Type B pancreatic cell (in vitro differentiated cells): Measurements from ENCODE around the gene ARL8A. TPM values are rescaled to one million over a fixed set of nuclear protein-coding genes. Genes with fewer than 3 reads are reported as not detected.

ENCODE experiments used
- DNase-seq: peaks from one replicate; pipeline ENCODE4 v3.0.0; 2021; ENCODE audit warnings: mixed read lengths; ENCODE audit not compliant: unreplicated experiment; ENCODE audit errors: extremely low spot score
- H3K27ac Mint-ChIP-seq: 2 replicates; pipeline ENCODE4 v1.8.0; 2021; ENCODE audit warnings: mild to moderate bottlenecking, mixed read lengths
- H3K27me3 Mint-ChIP-seq: 2 replicates; pipeline ENCODE4 v1.8.0; 2021; ENCODE audit warnings: mixed read lengths
- H3K36me3 Mint-ChIP-seq: 2 replicates; pipeline ENCODE4 v1.8.0; 2021; ENCODE audit warnings: mixed read lengths
- H3K4me1 Mint-ChIP-seq: one replicate; pipeline ENCODE4 v1.8.0; 2021; ENCODE audit warnings: mixed read lengths; ENCODE audit not compliant: unreplicated experiment
- H3K4me3 Mint-ChIP-seq: 2 replicates; pipeline ENCODE4 v1.8.0; 2021; ENCODE audit warnings: mild to moderate bottlenecking, mixed read lengths
- H3K9me3 Mint-ChIP-seq: 2 replicates; pipeline ENCODE4 v1.8.0; 2021; ENCODE audit warnings: mixed read lengths
- total RNA-seq: library from RNA; stranded (reverse); gene quantifications from 2 replicates; pipeline ENCODE4 v1.2.1, GENCODE V29; 2021; ENCODE audit warnings: low replicate concordance
- TF ChIP-seq, protein P1 (sequence below): fragments of 200-600 bp; sonication (generic); conservative IDR thresholded peaks from 2 replicates; pipeline ENCODE4 v1.5.0; 2021; ENCODE audit warnings: antibody characterized with exemption, mild to moderate bottlenecking

ARL8A gene
- total RNA-seq, 1 donor from 2014 or later, result 58.6 TPM

DNA sequence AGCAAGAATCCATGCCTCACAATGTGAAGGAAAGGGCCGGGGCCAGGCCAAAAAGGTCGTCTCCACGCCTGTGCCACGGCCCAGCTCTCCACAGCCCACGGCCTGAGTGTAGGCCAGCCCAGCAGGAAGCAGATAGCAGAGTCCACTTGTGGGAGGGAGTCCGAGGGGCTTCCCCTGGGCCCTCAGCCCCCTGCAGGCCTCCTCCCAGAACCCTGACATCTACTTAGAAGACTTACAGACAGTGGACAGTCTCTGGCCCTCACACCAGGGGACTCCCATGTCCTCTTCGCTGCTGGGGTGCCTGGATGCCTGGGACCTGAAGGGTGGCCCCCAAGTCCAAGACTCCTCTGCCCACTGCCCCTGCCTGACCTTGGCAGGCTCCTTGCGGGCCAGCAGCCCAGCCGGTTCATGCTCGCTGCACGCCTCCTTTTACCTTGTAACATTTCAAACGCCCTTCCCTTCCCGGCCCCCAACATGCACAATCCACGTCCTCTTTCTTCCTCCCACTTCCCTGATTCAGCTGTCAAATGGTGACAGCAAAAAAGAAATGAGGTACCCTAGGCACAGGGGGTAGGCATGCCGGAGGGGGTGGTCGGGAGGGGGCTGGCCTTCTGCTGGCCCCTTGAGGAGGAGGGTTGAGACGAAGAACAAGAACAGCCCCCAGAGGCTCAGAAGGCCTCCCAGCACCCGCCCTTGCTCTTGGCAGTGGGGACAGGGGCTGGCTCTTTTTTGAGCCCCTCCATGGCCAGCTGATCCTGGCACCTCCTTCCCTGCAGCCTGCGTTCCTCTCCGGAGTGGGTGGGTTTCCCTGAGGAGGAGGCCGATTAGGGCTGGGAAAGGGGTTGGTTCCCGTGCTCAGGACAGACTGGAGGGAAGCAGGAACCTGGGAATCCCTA, 16.9 kb upstream of the ARL8A start:
- TF ChIP-seq, protein P1, sequence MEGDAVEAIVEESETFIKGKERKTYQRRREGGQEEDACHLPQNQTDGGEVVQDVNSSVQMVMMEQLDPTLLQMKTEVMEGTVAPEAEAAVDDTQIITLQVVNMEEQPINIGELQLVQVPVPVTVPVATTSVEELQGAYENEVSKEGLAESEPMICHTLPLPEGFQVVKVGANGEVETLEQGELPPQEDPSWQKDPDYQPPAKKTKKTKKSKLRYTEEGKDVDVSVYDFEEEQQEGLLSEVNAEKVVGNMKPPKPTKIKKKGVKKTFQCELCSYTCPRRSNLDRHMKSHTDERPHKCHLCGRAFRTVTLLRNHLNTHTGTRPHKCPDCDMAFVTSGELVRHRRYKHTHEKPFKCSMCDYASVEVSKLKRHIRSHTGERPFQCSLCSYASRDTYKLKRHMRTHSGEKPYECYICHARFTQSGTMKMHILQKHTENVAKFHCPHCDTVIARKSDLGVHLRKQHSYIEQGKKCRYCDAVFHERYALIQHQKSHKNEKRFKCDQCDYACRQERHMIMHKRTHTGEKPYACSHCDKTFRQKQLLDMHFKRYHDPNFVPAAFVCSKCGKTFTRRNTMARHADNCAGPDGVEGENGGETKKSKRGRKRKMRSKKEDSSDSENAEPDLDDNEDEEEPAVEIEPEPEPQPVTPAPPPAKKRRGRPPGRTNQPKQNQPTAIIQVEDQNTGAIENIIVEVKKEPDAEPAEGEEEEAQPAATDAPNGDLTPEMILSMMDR, result no peak
- H3K4me1 Mint-ChIP-seq, result peaks cover 9% of the 10 kb centered on the region
- no peak overlapping the region for H3K4me3 Mint-ChIP-seq
- H3K27me3 Mint-ChIP-seq, result no peaks in the 10 kb centered on the region
- no peaks in the 10 kb centered on the region for H3K36me3 Mint-ChIP-seq
- no peaks in the 10 kb centered on the region for H3K9me3 Mint-ChIP-seq
- no peak for DNase-seq
- no peak overlapping the region for H3K27ac Mint-ChIP-seq

DNA sequence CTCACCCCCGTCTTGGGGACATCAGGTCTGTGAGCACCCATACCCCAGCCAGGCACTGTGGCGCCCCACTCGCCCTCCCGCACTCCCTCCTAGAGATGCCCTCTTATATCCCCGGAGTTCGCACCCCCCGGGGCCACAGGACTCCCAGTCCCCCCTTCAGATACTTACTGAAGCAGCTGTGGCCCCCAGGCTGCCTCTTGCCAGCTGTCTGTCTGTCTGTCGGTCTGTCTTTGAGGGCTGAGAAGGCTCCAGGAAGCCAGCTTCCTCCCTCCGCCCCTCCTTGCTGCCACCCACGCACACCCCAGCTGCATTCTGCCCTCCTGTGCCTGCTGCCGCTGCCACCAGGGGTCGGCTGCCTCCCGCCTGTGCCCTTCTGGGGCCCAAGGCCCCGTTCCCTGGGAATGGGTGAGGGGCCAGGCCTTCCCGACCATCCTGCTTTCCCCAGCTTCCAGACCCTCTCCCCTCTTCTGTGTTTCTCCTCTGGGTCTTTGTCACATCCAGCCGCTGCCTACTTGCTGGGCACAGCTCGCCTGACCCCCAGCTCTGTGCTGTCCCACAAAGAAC, 15.9 kb upstream of the ARL8A start, which contains the start of gene PTPN7:
PTPN7 (minus strand) TSS at position 226 of the 564 bp plus-strand sequence. CDS start 1,200 bp downstream, outside the sequence.
- H3K36me3 Mint-ChIP-seq, result no peaks in the 10 kb centered on the region
- H3K4me1 Mint-ChIP-seq, result peaks cover 9% of the 10 kb centered on the region
- H3K4me3 Mint-ChIP-seq, result no peak within 1 kb of the TSS
- TF ChIP-seq, protein P1, result no peak
- no peaks in the 10 kb centered on the region for H3K27me3 Mint-ChIP-seq
- no peak within 1 kb of the TSS for H3K27ac Mint-ChIP-seq
- no peaks in the 10 kb centered on the region for H3K9me3 Mint-ChIP-seq
- no peak for DNase-seq

DNA sequence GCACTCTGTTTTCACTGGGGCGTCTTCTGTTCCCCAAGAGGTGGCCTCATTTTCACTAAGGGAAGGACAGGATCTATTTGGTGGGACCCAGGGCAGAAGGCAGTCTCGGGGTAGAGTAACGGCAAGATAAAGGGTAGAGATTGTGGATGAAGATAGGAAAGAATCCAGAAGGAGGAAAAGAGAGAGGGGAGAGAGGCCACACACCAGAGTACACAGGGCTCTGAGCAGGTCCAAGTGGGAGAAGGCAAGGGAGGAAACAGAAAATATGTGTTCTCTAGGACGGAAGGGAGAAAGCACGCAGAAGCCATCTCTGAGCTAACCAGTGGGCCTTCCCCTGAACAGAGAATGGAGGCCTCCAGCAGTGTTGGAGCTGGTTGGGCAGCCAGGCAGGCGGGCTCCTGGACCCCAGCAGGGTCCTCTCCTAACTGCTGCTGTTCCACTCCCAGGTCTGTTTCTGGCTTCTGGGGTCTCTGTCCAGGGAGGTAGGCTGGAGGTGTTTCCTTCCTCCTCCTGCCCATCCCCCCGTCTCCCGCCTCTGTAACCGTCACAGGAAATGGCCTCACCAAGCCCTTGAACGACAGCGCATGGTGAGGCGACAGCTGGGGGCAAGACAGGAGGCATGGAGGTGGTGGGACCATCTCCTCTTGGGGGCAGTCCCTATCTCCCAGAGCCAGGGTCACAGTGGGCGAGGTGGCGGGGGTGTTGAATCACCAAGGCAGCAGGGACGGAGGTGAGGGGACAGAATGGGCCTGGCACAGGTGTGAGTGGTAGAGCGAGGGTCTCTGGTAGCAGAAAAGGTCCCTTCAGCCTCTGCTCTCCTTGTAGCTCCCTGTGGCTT, 15.2 kb upstream of the ARL8A start:
- no peaks in the 10 kb centered on the region for H3K36me3 Mint-ChIP-seq
- H3K4me1 Mint-ChIP-seq, result peaks cover 16% of the 10 kb centered on the region
- TF ChIP-seq, protein P1, result no peak
- no peak overlapping the region for H3K27ac Mint-ChIP-seq
- no peak overlapping the region for H3K4me3 Mint-ChIP-seq
- DNase-seq, result no peak
- peaks cover 3% of the 10 kb centered on the region for H3K27me3 Mint-ChIP-seq
- H3K9me3 Mint-ChIP-seq, result no peaks in the 10 kb centered on the region

DNA sequence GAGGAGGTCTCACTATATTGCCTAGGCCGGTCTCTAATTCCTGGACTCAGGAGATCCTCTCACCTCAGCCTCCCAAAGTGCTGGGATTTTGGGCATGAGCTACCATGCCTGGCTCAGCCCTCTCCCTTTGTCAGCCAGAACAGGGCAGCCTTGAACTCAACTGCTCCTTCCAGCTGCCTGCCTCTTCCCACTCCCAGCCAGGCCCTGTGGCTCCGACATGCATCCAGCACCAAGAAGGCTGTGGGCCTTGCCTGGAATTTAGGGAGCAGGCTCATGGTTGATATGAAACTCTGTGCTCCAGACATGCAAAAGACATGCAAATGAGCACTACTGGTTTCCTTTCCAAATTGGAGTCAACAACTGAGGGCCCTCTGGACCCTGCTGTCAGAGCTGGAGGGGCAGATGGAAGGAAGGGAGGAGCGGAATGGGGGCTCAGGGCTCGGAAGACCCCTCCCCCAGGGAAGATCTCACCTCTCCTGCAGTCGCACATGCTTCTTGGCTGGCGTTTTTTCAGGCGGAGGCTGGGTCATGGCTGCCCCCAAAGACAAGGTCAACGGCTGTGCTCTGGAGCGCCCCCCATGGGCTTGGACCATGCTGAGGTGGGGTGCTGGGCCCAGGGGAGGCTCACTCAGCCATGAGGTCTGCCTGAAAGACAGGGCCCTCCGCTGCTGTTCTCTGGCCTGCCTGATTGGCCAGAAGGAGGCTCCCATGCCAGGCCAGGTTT, 14.4 kb upstream of the ARL8A start:
- peaks cover 19% of the 10 kb centered on the region for H3K4me1 Mint-ChIP-seq
- H3K36me3 Mint-ChIP-seq, result no peaks in the 10 kb centered on the region

More for the DNA sequence above, 14.4 kb upstream of the ARL8A start:
- TF ChIP-seq, protein P1, result no peak
- H3K9me3 Mint-ChIP-seq, result no peaks in the 10 kb centered on the region
- H3K27ac Mint-ChIP-seq, result no peak overlapping the region
- DNase-seq, result no peak
- H3K27me3 Mint-ChIP-seq, result peaks cover 5% of the 10 kb centered on the region
- H3K4me3 Mint-ChIP-seq, result no peak overlapping the region
